ENCODE results near the gene MYH9. TPM values are rescaled to one million over a fixed set of nuclear protein-coding genes. Genes with fewer than 3 reads are reported as not detected.

The MYH9 gene
- total RNA-seq, 1 donor from 2014 or later, result 378 TPM

DNA sequence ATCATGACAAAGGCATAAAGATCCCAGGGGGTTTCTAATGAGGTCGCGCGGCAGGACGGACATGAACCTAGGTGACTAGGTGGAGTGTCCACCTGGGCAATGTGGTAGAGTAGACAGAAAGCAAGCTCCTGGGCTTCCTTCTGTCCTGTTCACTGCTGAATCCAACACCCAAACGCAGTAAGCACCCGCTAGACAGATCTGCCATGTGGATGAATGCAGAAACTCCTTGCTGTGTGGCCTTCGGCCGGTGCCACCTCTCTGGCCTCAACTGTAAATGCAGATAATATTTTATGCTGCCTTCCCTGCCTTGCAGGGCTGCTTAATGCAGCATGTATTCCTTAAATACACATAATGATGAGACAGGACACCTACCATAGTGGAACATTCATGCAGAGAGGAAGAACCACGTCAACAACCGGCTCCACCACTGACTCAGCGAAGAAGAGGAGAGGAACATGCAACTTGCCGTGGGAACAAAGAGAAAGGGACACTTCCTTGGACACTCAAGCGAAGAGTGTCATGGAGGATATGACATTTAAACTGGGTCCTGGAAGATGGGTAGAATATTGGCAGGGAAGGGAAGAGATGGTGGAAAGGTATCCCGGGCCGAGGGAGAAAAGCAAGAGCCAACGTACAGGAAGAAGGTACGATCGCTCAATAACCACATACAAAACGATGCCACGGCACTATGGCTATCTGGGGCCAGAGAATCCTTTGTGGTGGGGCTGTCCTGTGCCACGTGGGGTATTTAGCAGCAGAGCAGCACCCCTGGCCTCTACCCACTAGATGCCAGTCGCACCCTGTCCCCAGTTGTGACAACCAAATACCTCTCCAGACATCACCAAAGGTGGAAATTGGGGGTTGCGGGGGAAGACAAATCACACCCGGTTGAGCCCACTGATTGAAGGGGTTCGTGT lies 30.8 kb downstream of the MYH9 start:
- TF ChIP-seq, protein P1, sequence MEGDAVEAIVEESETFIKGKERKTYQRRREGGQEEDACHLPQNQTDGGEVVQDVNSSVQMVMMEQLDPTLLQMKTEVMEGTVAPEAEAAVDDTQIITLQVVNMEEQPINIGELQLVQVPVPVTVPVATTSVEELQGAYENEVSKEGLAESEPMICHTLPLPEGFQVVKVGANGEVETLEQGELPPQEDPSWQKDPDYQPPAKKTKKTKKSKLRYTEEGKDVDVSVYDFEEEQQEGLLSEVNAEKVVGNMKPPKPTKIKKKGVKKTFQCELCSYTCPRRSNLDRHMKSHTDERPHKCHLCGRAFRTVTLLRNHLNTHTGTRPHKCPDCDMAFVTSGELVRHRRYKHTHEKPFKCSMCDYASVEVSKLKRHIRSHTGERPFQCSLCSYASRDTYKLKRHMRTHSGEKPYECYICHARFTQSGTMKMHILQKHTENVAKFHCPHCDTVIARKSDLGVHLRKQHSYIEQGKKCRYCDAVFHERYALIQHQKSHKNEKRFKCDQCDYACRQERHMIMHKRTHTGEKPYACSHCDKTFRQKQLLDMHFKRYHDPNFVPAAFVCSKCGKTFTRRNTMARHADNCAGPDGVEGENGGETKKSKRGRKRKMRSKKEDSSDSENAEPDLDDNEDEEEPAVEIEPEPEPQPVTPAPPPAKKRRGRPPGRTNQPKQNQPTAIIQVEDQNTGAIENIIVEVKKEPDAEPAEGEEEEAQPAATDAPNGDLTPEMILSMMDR (IDR thresholded peaks at IDR 0.05; ENCODE audit: insufficient read depth, low read length, severe bottlenecking), result no peak
- DNase-seq (ENCODE audit: low read depth) (peak; percentile 51), FAIRE-seq (no peak)
- H3K27me3 ChIP-seq (ENCODE audit: control insufficient read depth, insufficient read depth, low read length), result no peaks in the 10 kb centered on the region
- H3K4me3 ChIP-seq (ENCODE audit: low read depth, low read length), result no peak overlapping the region
- peaks cover 11% of the 10 kb centered on the region for H3K36me3 ChIP-seq (ENCODE audit: control insufficient read depth, insufficient read depth, low read length)

DNA sequence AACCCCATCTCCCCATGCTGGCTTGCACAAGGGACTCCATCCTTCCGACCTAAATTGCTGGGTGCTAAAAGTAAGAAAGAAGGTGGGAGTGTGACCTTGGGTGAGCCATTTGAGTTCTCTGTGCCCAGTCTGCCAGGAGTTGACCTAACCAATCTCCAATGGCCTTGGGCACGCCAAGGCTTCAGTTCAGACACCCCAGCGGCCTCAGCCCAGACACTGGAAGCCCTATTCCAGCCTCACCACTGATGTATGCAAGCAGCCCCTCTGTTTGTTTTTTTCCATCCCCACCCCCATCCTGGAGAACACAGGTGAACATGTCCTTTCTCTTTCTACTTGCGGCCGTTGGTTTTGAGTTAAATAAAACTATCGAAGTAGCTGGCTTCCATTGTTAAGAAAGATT lies 31.9 kb downstream of the MYH9 start:
- FAIRE-seq (no peak), DNase-seq (ENCODE audit: low read depth) (no peak)
- Histone ChIP-seq H3K36me3 (ENCODE audit: control insufficient read depth, insufficient read depth, low read length) (peaks cover 11% of the 10 kb centered on the region), H3K27me3 (ENCODE audit: control insufficient read depth, insufficient read depth, low read length) (no peaks in the 10 kb centered on the region), H3K4me3 (ENCODE audit: low read depth, low read length) (no peak overlapping the region)
- TF ChIP-seq, protein P1 (IDR thresholded peaks at IDR 0.05; ENCODE audit: insufficient read depth, low read length, severe bottlenecking), result no peak

DNA sequence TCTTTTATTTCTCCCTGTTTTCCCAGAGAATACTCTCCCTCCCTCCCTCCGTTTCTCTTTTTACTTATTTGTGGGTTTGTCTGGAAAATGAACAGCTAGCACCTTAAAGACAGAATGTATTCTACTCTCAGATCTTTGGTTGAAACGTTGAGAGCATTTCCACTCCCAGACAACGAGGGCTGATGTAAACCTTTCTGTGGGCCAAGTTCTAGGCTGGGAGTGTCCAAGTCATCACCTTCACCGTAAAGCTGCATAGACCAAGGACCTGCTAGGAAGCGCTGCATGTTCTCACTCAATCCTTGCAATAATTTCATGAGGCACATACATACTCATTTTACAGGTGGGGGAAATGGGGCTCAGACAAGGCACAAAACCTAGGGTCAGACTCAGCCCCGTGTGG lies 32.4 kb downstream of the MYH9 start:
- H3K4me3 ChIP-seq (ENCODE audit: low read depth, low read length), result no peak overlapping the region
- DNase-seq (ENCODE audit: low read depth) (no peak), FAIRE-seq (no peak)
- peaks cover 10% of the 10 kb centered on the region for H3K36me3 ChIP-seq (ENCODE audit: control insufficient read depth, insufficient read depth, low read length)
- TF ChIP-seq, protein P1 (IDR thresholded peaks at IDR 0.05; ENCODE audit: insufficient read depth, low read length, severe bottlenecking), result no peak
- H3K27me3 ChIP-seq (ENCODE audit: control insufficient read depth, insufficient read depth, low read length), result no peaks in the 10 kb centered on the region

DNA sequence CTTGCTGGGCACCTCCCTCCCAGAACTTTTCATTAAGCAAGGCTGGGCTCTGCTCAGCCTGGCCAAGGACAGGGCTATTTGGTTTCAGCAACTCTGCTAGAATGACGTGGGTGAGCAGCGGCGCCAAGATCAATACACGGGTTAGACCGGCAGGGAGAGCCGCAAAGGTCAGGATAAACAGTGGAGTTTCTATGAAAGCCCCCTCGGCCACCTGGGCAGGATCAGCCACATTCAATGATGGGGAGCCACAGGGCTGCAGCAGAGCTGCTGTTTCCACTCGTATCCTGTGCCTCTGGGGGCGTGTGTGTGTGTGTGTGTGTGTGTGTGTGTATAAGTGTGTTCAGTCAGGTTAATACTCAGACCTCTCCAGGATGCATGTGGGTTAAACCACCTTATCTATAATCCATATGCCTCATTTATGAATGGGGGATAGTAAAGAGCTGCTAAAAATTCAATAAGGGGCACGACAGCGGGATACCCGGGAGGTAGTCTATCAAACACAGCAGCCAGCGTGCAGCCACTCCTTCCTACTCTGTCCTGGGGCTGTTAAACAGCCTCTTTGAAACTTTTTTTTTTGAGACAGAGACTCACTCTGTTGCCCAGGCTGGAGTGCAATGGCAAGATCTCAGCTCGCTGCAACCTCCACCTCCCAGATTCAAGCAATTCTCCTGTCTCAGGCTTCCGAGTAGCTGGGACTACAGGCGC lies 34.8 kb downstream of the MYH9 start:
- Histone ChIP-seq H3K27me3 (ENCODE audit: control insufficient read depth, insufficient read depth, low read length) (no peaks in the 10 kb centered on the region), H3K4me3 (ENCODE audit: low read depth, low read length) (no peak overlapping the region), H3K36me3 (ENCODE audit: control insufficient read depth, insufficient read depth, low read length) (peaks cover 13% of the 10 kb centered on the region)
- FAIRE-seq (no peak), DNase-seq (ENCODE audit: low read depth) (no peak)
- TF ChIP-seq, protein P1 (IDR thresholded peaks at IDR 0.05; ENCODE audit: insufficient read depth, low read length, severe bottlenecking), result no peak

DNA sequence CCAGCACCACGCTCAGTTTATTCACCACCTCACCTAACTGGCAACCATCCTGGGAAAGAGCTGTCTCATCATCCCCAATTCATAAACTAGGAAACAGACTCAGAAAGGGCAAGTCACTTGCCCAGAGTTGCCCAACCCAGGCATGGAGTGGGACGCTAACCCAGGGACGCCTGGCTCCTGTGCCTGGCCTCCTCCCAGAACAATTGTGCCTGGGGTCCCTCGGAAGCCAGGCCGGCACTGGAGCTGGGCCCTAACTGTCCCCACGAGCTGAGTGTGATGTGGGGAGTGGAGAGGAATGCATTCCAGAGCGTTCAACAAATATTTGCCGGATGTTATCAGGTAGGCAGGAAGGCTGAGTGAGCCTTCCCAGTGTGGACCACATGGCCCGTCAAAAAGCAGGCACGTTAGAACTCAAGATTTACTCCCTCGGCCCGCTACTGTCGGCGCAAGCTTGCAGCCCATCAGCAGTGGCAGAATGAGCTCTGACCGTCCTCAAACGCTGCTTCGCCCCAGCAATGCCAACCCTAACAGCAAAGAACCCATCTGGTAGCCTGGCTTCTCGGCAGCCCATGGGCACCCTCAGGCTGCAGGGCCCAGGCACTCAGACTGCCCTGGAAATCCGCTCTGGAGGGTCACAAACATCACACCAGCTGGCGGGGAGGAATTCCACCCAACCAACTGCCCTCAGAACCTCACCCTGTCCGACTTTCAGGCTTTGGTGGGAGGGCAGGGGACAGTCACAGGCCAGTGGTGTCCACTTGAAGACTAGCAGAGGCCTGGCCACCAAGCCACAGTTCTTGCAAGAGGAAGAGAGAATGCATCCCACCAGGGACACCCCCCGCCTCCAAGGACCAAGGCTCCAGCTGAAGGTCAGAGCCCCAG lies 35.6 kb downstream of the MYH9 start:
- H3K4me3 ChIP-seq (ENCODE audit: low read depth, low read length), result no peak overlapping the region
- peaks cover 13% of the 10 kb centered on the region for H3K36me3 ChIP-seq (ENCODE audit: control insufficient read depth, insufficient read depth, low read length)
- no peaks in the 10 kb centered on the region for H3K27me3 ChIP-seq (ENCODE audit: control insufficient read depth, insufficient read depth, low read length)
- DNase-seq (ENCODE audit: low read depth) (peak; percentile 60), FAIRE-seq (peak; percentile 93)
- TF ChIP-seq, protein P1 (IDR thresholded peaks at IDR 0.05; ENCODE audit: insufficient read depth, low read length, severe bottlenecking), result no peak

All from bronchial epithelial cell (primary cell).